Germinal center (tissue), 1 donor: Measurements from ENCODE around the gene GNG10.
A peak's percentile ranks its signal among the peaks of the same experiment; 100 is the strongest.
"Not testable (repeated sequence)": the region's sequence is repeated elsewhere in the genome, so short reads cannot be mapped to it uniquely, and the experiment has no call there.

Experiments
- DNase-seq: peaks from one replicate; pipeline ENCODE4 v3.0.0; 2012; ENCODE audit warnings: mixed read lengths, low spot score

The GNG10 gene

DNA sequence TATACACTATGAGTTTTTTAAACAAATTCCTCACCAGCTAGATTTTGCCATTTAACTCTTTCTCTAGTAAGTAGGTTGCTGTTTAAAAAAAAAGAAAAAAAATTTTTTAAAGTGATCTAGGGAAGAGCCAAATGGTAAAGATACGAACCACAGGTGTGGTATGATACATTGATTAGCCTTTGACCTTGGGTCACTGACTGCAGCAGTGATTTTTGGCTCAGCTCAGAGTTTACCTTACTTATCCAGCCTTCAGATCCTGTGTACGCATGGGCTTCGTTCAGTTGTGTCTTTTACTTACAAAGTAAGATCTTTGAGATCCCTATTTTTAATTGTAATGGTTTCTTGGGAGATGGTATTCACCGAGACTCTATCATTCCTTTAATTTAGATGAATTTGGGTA lies 12.4 kb upstream of the GNG10 start:
- DNase-seq: no peak

DNA sequence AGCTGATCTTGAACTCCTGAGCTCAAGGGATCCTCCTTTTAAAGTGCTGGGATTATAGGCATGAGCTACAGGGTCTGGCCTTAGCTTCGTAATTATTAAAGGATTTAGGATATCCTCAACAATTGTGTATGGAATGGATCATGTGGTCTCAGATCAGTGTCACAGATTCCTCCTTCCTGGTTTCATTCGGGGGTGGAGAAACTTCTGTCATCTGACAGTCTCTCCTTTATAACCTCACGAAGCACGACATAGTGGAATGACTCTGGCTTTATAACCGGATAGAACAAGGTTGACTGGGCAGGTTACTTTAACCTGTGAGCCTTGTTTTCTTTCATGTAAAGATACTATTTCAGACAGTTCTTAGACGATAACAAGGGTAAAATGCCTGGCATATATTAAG lies 4.4 kb upstream of the GNG10 start:
- no peak for DNase-seq

DNA sequence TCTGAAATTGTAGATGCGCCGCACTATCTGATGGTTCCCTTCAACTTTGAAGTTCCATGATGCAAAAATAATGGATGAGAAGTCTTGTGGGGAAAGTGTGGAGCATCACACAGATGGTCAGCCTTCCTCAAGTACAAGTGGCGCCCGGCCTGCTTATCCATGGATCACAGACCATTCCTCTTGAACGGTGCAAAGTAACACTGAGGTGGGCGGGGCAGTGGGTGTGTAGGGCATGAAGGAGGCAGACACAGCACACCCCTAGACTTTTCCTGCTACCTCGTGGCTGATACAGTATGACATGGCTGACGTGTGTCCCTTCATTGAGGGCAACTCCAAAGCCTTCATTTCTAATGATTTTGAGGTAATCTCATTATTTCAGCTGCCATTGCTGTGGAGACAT lies 2.5 kb upstream of the GNG10 start:
- DNase-seq: no peak

DNA sequence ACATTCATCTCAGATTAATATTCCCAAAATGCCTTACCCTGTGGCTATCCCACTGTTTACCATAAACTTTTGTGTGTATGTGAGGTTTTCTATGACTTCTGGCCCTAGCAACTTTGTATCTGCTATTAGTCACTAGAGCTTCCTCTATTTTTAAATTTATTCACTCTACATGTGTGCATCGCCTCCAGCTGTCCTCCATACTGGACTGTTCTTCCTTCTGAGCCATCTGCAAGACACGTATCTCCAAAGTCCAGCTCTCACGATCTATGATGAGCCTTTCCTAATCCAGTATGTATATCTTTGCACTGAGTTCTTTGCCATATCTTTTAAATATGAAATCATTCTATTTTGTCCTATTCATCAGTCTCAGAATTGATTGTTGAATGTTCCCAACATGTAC lies 1.7 kb upstream of the GNG10 start:
- no peak for DNase-seq

DNA sequence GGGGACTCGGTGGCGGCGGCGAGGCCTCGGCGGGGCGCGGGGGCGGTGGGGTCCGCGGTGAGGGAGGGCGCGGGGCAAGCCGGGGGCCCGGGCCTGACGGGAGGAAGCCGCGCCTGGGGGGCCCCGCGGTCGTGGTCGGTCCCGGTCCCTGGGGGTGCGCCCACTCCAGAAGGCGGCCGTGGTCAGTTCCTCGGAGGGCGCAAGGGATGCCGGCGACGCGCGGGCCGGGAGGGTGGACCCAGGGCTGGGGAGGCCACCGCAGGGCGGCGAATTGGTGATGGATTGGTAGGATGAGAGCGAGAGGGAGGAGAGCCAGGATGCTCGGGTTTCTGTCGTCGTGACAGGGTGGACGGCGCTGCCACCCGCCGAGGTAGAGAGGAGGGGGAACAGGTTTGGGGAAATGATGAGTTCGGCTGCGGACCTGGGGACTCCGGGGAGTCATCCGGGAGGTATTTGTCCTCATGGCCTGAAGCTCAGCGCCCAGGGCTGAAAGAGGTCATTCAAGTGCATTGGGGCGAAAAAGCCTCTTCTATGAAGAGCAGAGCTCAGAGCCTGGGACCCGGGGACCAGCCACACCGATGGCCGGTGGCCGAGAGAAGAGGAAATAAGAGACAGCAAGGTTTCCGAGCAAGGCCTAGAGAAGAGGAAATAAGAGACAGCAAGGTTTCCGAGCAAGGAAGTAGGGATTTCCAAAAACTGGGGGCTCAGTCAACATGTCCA lies 557 bp downstream of the GNG10 start:
- peak; percentile 63 for DNase-seq

DNA sequence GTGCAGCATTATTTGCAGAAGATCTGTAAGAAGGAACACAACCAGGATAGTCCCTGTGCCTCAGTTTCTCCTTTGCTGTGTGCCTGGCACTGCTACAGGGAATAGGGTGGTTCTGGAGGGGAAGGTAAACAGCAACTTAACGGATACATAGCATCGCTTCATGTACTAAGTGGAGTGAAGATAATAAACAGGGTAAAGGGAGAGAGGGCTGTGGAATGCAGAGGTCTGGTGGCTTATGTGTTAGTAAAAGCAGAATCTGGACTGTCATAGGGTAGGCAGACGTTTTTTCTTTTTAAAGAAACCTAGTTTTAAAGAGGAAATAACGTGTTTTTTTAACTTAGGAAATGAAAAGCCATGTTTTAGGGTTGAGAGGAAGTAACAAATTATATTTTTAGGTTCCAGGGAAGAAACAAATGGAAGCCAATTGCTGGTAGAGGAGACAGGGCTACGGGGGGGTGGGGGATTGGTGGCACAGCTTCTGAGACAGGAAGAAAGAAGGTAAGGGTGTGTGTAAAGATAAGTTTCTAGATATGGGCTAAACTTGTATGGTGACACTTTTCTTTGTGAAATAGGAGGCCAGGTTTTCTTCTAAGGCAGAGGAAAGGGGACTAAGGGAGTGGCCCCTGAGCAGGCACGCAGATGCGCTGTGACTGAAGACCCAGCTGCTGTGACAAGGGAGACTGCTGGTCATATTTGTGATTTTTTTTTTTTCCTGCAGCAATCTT lies 1.3 kb downstream of the GNG10 start:
- DNase-seq: peak; percentile 32

DNA sequence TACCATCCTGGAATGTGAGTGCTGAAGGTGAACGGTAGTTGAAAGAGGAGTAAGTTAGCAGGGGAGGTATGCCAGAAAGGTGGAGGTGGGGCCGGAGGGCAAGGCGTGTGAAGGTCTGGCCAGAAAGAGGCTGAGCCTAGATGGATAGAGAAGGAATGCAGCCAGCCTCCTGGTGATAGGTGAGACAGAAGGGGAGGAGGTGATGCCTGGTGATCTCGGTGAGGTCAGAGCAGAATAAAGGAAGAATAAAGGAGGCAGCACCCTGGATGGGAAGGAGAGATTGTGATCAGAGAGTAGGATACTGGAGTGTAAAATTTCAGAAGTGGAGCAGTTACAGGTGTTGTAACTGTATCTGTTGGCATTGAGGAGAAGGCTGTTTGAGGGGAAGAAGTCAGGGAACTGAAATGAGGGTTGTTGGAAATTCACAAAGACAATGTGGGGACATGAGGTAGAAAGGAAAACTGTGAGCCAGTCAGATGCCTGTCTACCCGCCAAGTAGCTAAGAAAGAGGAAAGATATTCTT lies 2.0 kb downstream of the GNG10 start:
- DNase-seq: no peak

DNA sequence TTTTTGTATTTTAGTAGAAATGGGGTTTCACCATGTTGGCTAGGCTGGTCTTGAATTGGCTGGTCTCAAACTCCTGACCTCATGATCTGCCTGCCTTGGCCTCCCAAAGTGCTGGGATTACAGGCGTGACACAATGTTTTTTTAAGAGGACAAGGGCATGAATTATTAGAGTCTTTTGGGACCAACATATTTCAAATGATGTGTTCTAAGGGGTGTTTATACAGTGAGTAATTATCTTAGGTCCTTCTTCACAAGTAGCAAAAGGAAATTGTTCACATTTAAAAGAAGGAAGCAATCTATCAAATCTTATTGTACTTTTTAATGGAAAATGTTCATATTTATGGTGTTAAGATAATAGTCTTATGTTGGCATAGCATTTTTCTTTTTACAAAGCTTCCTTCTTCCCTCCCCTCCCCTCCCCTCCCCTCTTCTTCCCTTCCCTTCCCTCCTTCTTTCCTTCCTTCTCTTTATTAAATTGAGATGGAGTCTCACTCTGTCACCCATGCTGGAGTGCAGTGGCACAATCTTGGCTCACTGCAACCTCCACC lies 6.7 kb downstream of the GNG10 start:
- no peak for DNase-seq

DNA sequence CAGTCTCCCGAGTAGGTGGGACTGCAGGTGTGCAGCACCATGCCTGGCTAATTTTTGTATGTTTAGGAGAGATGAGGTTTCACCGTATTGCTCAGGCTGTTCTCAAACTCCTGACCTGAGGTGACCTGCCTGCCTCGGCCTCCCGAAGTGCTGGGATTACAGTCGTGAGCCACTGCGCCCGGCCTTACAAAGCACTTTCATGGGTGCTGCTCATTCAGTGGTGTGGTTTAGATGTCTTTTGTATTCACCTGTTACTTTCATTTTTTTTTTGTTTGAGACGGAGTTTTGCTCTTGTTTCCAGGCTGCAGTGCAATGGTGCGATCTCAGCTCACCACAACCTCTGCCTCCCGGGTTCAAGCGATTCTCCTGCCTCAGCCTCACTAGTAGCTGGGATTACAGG lies 7.2 kb downstream of the GNG10 start:
- DNase-seq: not testable (repeated sequence)

DNA sequence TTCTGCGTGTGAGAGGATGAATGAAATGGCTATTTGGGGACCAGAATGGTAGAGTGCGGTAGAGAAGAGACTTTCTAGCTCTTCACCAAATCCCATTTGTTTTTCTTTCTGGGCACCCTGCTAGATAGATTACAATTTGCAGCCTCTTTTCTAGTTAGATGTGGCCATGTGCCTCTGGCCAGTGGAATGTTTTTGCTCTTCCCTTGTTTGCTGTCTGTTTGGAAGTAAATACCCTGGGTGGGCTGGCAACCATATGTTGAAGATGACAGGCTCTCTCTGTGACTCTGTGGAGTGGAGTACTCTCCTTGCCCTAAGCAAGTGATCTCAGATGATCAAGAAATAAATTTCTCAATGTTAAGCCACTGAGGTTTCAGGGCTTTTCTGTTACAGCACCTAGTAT lies 12.9 kb downstream of the GNG10 start:
- DNase-seq: no peak

DNA sequence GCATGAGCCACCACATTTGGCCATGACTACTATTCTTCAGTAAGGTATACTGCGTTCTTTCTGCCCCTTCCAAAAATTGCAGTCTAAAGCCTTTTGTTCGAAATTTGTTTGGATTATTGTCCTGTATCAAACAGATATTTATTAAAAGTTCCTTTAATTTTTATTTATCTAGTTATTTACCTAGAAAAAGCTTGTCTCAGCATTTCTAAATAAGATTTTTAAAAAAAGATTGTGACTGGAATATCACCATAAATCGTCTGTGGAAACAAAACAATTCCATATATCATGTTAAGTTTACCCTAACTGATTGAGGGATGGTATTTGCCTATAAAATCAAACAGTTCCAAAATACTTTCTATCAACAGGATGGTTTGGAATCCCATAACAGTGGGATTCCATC lies 14.7 kb downstream of the GNG10 start:
- DNase-seq: no peak

DNA sequence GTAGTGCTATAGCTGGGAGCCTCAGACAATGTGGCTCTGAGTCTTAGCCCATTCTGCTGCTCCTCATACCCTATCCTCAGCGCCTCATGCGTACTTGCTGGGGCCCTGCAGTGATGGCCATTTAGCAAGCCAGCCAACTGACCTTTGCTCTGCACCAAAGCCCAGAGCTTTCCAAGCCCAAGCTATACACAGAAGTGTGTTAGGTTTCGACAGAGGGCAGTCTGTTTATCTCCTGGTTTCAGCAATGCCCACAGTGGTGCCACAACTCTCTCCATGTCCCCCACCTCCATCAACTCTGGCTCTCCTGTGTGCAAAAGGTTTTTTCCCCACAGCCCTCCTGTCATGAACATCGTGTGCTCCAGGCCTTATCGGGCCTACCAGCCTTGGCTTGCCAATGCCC lies 16.9 kb downstream of the GNG10 start:
- no peak for DNase-seq

DNA sequence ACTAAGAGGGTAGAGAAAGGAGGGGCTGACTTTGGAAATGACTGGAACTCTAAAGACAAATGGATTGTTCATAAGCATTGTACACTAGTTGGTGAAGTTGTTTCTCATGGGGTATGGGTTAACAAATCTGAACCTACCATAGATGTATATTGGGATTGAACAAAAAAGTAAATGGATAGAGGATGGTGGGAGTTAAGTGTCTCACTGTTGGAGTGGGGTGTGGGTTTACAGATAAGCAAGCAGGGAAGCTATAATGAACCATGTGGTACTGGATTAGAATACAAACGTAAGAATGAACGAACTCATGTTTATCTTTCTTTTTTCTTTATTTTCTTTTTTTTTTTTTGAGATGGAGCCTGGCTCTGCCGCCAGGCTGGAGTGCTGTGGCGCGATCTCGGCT lies 17.8 kb downstream of the GNG10 start:
- DNase-seq: no peak

DNA sequence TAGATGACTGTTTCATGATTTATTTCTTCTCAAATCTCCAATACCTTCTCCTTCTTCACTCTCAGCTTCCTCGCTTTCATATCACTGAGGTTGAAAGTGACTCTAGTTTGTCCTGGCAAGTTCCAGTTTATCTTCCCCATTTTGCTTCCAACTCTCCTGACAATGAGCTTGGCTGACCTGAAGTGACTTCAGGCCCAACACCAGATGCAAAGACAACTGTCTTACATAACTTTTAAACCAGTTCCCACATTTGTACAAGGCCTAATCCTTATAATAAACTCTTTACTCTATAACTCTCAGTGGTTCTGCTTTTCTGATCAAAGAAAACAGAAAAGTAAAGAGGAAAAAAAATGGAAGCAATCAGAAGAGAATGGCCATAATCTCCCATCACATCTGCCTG lies 22.0 kb downstream of the GNG10 start:
- no peak for DNase-seq

DNA sequence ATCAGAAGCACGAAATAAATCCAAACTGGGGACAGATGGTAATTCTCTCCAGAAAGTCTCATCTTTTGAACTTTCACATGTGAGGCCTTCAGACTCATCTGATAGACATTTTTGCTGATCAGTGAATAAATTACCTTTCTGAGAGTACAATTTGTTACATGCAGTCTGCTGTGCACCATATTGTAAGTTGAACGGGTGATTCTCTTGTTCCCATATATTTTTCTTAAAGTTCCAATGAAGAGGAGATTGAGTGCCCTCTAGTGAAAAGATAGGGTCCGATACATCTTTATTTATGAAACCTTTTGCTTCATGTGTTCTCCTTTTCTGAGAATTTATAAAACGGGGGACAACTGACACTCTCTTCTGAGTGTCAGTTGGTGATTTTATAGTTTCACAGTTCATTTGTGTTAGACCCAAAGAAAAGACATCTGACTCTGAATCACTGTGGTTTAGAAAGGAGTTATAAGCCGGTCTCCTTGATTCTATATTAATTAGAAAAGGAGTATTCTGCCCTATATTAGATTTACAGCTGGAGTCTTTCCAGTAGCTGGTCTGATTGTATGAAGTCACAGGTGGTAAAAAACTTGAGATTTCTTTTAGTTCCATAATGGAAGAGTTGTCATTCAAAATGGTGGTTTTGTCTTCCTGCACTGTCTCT lies 30.4 kb downstream of the GNG10 start:
- no peak for DNase-seq

DNA sequence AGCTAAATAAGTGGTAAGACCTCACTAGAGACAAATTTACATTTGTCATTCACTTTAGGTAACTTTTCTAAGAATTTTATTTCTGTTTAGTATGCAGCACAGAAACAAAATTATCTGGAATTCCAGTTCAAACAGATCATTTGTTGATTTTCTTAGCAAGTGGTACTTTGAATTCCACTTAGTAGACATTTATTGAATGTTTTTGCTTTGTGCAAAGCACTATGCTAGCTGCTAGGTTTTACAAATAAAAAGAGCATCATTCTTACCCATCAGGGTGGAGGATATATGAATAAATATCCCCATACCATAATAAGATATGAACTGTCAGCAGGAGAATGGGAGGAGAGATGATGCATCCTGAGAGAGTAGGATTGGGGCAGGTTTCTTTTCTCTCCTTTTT lies 35.4 kb downstream of the GNG10 start:
- DNase-seq: no peak

DNA sequence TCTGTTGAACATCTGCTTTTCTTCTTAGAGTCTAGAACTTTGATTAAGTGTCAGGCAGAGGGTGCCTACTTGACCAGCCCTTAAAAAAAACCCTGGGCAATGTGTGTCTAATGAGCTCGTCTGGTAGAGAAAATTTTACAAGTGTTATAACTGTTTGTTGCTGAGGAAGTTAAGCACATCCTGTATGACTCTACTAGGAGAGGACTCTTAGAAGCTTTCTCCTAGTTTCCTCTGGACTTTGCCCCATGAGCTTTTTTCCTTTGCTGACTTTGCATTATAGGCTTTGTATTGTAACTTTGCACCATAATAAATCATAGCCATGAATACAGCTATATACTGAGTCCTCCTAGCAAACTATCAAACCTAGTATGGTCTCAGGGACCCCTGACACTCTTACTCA lies 39.4 kb downstream of the GNG10 start:
- no peak for DNase-seq

DNA sequence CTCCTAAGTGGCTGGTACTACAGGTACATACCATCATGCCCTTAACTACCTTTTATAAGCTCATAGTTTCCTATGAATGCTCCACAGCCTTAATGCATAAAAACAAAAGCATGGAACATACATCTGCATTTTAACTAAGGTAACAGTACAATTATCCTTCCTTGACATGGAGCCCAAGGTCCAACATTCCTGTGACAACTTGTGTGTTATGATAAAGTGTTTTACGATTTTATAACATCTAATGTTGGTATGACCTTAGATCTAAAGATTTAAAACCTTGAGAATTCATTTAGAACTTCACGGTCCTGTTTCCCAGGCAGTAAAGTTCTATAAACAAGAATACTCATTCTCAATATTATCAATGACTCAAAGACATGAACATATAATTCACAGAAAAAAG lies 43.1 kb downstream of the GNG10 start:
- no peak for DNase-seq

DNA sequence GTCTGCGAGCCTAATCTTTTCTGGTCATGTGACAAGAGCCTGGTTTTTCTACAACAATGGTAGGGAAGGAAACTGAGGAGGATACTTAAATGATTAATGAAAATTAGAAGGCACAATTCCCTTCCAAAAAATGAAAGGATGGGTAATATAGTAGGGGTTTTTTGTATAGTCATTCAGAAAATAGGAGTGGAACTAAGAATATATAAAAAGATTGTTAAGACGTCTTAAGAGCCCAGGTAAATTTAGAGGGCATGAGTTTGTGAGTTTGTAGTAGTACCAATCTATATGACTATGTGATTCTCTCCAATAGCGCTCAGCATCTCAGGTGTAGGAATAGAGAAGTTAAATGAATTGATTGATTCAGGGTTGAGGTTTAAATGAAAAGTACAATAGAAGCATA lies 50.1 kb downstream of the GNG10 start:
- no peak for DNase-seq

DNA sequence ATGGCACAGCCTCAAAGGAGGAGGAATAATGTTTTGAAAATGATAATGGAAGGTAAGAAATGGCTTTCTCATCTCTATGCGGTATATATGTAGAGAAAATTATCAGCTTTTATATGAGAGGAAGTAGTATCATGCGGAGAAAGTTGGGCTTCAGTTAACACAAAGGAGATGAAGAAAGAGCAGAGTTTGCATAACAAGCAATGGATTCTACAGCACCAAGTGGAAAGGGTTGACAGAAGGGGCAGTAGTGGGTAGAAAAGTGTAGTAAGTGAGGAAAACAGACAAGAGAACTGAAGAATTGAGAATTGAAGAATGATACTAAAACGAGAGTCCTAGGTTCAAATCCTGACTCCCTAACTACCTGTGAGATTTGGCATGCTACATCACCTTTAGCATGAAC lies 51.0 kb downstream of the GNG10 start:
- no peak for DNase-seq

DNA sequence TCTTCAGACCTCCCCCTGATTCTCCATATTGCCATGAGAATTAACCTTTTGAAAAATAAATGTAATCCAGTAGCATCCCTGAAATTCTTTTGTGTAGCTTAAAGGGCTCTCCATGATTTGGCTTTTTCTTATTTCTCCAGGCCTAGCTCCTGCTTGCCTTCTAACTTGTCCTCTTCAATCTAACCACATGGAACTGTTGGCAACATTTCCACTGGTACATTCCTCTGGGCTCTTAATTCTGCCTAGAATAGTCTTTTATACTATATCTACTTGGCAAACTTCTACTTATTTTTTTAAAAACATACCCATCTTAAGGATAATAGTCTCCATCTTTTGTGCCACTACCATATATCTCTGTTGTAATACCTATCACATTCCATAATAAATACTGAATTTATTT lies 54.1 kb downstream of the GNG10 start:
- DNase-seq: no peak

DNA sequence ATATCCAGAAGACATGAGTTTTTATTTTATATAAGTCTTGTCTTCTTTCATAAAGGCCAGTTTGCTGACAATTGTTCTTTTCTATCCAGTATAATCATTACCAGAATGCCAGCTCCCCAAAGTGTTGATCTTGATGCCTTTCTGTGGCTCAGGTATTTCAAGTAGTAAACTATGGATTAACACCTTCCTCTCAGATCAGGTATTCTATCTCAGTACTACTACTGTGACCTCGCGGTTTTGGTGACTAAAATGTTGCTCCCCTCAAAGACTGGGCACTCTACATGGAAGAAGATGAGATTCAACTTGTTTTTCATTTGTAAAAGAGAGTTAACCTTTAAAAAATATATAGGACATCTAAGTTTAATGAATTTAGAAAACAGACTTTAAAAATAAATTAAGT lies 58.1 kb downstream of the GNG10 start:
- DNase-seq: no peak
